Colonic mucosa (tissue), 4 donors: ENCODE measurements around the gene FAM83F. TPM values are rescaled to one million over a fixed set of nuclear protein-coding genes. Genes with fewer than 3 reads are reported as not detected.
A peak's percentile ranks its signal among the peaks of the same experiment; 100 is the strongest.

ENCODE experiments used
- DNase-seq: peaks from one replicate; pipeline ENCODE4 v3.0.0-alpha.2; 2020
- H3K27ac ChIP-seq: fragments of 200-600 bp; one replicate; pipeline ENCODE4 v1.8.0; 2021
- H3K27me3 ChIP-seq: fragments of 200-600 bp; one replicate; pipeline ENCODE4 v1.8.0; 2021
- H3K36me3 ChIP-seq: fragments of 200-600 bp; one replicate; pipeline ENCODE4 v1.8.0; 2021
- H3K4me1 ChIP-seq: fragments of 200-600 bp; one replicate; pipeline ENCODE4 v1.8.0; 2021; ENCODE audit warnings: mild to moderate bottlenecking
- H3K4me3 ChIP-seq: fragments of 200-600 bp; one replicate; pipeline ENCODE4 v1.8.0; 2021
- H3K9ac ChIP-seq, 2 donors: one replicate each; pipeline ENCODE4 v1.7.0; 2013; ENCODE audit warnings: control low read depth in 2 of 2, low read depth in 2 of 2, low read length in 2 of 2
- H3K9me3 ChIP-seq: fragments of 200-600 bp; one replicate; pipeline ENCODE4 v1.8.0; 2021
- intact Hi-C: fragments of 100-400 bp; cut with DNase I; formaldehyde crosslinking; loops from one replicate; pipeline ENCODE4 v1.14.1; 2022
- total RNA-seq, 2 donors: library from RNA; stranded (reverse); fragmentation: NEBNext Ultra II Directional in 1 of 2; extraction: Animal tissue kit (Norgen Biotek cat#: 25700) in 1 of 2; gene quantifications; one replicate each; pipeline ENCODE4 v1.2.1, GENCODE V29; 2021
- TF ChIP-seq, protein P1 (sequence below): fragments of 200-600 bp; IDR thresholded peaks from one replicate; pipeline ENCODE4 v1.8.0; 2022; ENCODE audit warnings: antibody characterized with exemption, mild to moderate bottlenecking
- donor health status: healthy.
- donor health status: DM: no; HTN: no; CAD: no.
- donor health status: DM: no; HTN: no; CAD: no.

Gene FAM83F
- total RNA-seq, 2 donors from 2014 or later: 38.3 to 40.6 TPM

DNA sequence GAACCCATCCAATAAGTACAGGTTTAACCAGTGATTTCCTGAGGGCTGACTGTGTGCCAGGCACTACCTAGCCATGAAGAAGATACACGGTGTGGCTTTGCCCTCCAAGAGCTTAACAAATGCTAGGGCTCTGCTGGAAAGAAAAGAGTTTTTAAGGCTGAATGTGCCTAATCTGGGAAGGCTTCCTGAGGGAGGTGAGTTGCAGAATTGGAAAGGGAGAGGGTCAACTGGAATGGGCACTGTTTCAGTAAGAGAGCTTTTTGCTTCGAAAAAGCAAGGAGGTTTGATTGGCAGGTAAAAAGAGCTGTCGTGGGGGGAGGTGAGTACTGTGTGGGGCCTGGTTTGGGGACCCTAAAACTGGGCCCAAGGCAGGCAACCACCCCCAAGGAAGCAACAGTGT is 2.7 kb downstream of the FAM83F start:
- Histone ChIP-seq H3K9me3 (no peaks in the 10 kb centered on the region), H3K4me3 (no peak overlapping the region), H3K4me1 (peaks cover 13% of the 10 kb centered on the region), H3K27me3 (peaks cover 17% of the 10 kb centered on the region), H3K9ac (peak overlapping the region in 1 of 2 donors; percentile 64), H3K36me3 (no peaks in the 10 kb centered on the region), H3K27ac (peak overlapping the region; percentile 71)
- TF ChIP-seq, protein P1, sequence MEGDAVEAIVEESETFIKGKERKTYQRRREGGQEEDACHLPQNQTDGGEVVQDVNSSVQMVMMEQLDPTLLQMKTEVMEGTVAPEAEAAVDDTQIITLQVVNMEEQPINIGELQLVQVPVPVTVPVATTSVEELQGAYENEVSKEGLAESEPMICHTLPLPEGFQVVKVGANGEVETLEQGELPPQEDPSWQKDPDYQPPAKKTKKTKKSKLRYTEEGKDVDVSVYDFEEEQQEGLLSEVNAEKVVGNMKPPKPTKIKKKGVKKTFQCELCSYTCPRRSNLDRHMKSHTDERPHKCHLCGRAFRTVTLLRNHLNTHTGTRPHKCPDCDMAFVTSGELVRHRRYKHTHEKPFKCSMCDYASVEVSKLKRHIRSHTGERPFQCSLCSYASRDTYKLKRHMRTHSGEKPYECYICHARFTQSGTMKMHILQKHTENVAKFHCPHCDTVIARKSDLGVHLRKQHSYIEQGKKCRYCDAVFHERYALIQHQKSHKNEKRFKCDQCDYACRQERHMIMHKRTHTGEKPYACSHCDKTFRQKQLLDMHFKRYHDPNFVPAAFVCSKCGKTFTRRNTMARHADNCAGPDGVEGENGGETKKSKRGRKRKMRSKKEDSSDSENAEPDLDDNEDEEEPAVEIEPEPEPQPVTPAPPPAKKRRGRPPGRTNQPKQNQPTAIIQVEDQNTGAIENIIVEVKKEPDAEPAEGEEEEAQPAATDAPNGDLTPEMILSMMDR: no peak
- intact Hi-C loops: no loop called here
- DNase-seq: no peak

- peaks cover 13% of the 10 kb centered on the region for H3K4me1 ChIP-seq
- H3K9me3 ChIP-seq: no peaks in the 10 kb centered on the region
- peak overlapping the region in 1 of 2 donors; percentile 64 for H3K9ac ChIP-seq
- TF ChIP-seq, protein P1: no peak
- H3K27ac ChIP-seq: peak overlapping the region; percentile 71
- H3K4me3 ChIP-seq: no peak overlapping the region
- H3K27me3 ChIP-seq: peaks cover 17% of the 10 kb centered on the region
- intact Hi-C loops: no loop called here
- no peaks in the 10 kb centered on the region for H3K36me3 ChIP-seq
- DNase-seq: peak; percentile 88
These were observed 3.4 kb downstream of the FAM83F start for GRCh38 chr22:39997939-39998726.

- peak overlapping the region; percentile 71 for H3K27ac ChIP-seq
- peaks cover 7% of the 10 kb centered on the region for H3K27me3 ChIP-seq
- H3K4me3 ChIP-seq: no peak overlapping the region
- TF ChIP-seq, protein P1: no peak
- peaks cover 13% of the 10 kb centered on the region for H3K4me1 ChIP-seq
- peak; percentile 79 for DNase-seq
- H3K36me3 ChIP-seq: no peaks in the 10 kb centered on the region
- H3K9ac ChIP-seq: no peak overlapping the region
- H3K9me3 ChIP-seq: no peaks in the 10 kb centered on the region
- intact Hi-C loops: no loop called here
These were observed 4.5 kb downstream of the FAM83F start for GRCh38 chr22:39999144-39999757.

DNA sequence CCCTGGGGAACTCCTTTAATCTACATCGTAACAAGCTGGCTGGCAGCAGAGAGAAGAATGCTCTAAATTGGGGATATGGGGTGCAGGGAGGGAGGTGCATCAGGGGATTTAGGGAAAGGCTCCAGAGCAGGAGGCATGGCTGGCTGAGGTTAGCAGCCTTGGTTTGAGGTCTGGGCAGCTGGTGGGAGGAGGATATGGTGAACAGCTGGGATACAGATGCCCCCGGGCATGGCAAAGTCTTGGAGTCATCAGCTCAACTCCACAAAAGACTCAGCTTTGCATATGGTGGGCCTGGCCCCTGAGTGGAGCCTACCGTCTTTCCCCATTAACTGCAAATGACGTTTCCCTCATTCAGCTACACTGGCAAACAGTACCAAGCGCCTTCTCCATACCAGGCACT is 5.4 kb downstream of the FAM83F start:
- Histone ChIP-seq H3K36me3 (no peaks in the 10 kb centered on the region), H3K27ac (no peak overlapping the region), H3K4me1 (peaks cover 13% of the 10 kb centered on the region), H3K9ac (no peak overlapping the region), H3K27me3 (peaks cover 4% of the 10 kb centered on the region), H3K9me3 (no peaks in the 10 kb centered on the region), H3K4me3 (no peak overlapping the region)
- intact Hi-C loops: no loop called here
- TF ChIP-seq, protein P1: no peak
- DNase-seq: no peak

- Histone ChIP-seq H3K4me3 (no peak overlapping the region), H3K27ac (no peak overlapping the region), H3K4me1 (peaks cover 13% of the 10 kb centered on the region), H3K27me3 (no peaks in the 10 kb centered on the region), H3K9ac (no peak overlapping the region), H3K9me3 (no peaks in the 10 kb centered on the region), H3K36me3 (no peaks in the 10 kb centered on the region)
- no peak for DNase-seq
- intact Hi-C loops: no loop called here
- TF ChIP-seq, protein P1: no peak
These were observed 6.4 kb downstream of the FAM83F start for GRCh38 chr22:40001106-40001505.
